ENCODE results near the gene DFFA. TPM values are rescaled to one million over a fixed set of nuclear protein-coding genes. Genes with fewer than 3 reads are reported as not detected.

The DFFA gene
- 30.6 and 41.4 TPM in 2 replicates for total RNA-seq

DNA sequence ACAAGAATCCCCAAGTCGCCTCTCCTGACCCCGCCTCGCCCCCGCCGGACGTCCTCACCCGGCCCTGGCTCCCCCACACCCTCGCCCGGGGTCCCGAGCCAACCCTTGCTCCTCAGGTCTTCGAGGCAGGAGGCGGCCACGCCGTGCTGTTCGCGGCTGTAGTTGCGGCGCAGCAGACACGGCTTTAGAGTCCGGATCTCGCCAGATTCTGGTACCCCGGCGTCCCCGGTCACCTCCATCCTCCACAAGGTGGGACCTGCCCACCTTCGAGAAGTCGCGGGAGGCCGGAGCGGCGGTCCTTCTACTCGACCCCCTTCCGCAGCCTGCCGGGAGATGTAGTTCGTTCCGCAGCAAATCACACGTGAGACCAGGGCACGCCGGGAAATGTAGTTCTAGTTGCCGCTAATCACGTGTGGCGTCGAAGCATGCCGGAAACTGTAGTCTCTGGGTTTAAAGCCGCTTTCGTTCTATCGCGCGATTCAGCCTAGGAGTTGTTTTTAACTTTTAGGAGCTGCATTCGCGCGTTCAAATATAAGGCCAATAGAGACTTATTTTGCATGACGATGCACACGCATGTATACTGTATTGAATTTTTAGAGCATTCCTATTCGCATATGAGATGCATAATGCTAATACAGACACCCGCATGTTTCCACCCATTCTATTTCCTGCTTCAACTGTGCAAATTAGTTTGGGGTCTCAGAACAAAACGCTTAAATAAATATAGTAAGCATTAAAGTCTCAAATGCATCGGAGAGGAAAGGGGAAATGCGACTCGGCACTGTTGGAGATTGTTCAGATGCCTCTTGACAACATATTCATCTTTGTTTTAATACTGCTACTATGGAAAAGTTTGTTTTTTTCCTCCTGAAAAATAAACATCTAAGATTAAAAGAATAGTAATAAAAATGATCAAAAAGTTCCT lies at the start of gene DFFA:
Gene DFFA, minus strand, starts transcription at position 310 of the 925 bp plus-strand sequence. Its CDS starts 71 bp downstream, at position 239.

DNA sequence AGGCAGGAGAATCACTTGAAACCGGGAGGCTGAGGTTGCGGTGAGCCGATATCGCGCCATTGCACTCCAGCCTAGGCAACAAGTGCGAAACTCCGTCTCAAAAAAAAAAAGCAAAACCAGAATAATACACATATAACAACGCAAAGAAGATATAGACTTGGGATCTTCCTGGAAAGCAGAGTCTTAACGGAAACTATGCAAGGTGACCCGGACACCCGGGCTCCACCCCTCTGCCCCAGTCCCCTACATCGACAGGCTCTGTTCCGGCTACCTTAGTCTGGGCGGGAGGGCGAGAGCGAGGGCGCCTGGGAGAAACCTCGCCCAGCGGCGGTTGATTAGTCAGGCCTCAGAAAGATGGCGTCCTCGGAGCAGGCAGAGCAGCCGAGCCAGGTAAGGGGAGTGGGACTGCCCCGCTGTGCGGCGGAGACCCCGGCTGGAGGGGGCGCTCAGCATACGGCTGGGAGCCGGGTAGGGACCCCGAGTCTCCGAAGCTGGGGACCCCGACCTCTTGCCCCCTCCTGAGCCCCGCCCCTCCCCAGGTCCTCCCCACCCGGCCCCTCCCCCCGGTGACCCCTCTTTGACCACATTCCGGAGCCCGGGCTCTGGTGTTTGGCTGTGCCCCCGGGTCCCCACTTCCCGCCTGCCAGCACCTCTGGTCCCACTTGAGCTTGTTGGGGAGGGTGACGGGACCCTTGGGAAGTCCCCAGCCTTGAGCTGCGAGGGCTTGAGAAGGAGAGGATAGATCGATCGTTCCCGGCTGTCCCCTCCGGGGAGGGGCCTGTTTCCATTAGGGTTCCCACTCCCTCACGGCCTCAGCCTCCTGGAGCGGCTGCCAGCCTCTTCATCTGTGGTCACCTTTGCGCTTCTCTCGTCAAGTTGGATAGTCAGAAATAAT lies 2.5 kb upstream of the DFFA start, which contains the start of gene PEX14:
Gene PEX14, plus strand, starts transcription at position 338 of the 895 bp plus-strand sequence. Its CDS starts 17 bp downstream, at position 355.

DNA sequence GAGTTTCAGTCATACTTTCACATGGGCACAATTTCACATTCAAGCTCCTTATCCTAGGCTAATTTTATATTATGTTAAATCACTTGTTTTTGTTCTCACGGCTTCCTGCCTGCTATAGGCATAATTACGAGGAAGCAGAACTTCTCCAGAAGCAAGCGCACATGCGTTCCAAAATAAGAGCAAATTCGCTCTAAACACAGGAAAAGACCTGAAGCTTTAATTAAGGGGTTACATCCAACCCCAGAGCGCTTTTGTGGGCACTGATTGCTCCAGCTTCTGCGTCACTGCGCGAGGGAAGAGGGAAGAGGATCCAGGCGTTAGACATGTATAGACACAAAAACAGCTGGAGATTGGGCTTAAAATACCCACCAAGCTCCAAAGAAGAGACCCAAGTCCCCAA lies 22.6 kb downstream of the DFFA start, which contains the start of gene CORT:
Gene CORT, plus strand, starts transcription at position 281 of the 400 bp plus-strand sequence. CDS start 193 bp downstream, outside the sequence.

GRCh38 chr1:10430216-10431069 lies 41.9 kb downstream of the DFFA start, which contains the start of gene CENPS:
Gene CENPS, plus strand, starts transcription at chr1:10430433. Its CDS starts 85 bp downstream, at chr1:10430518.

Other genes with a start within 250 kb of the DFFA start
- 130 and 224 TPM in 2 replicates for gene PGD, start 73.5 kb downstream of the DFFA start, total RNA-seq
- 10.4 and 10.6 TPM in 2 replicates for gene CENPS, start 42.1 kb downstream of the DFFA start, total RNA-seq
- gene CORT, start 22.5 kb downstream of the DFFA start, total RNA-seq: 0.09 TPM in 1 of 2 replicates, not detected in the other
- 9.8 and 11.5 TPM in 2 replicates for gene PEX14, start 2.4 kb upstream of the DFFA start, total RNA-seq

Data from bronchial smooth muscle cell (primary cell).